Activated naive CD8-positive, alpha-beta T cell treated with anti-CD3 and anti-CD28 coated beads, Interleukin-2, amount 10 ng/mL, durations not matched to agents 7 days and 5 days (primary cell): ENCODE data around the gene PTCH2. TPM values are rescaled to one million over a fixed set of nuclear protein-coding genes. Genes with fewer than 3 reads are reported as not detected.
A peak's percentile ranks its signal among the peaks of the same experiment; 100 is the strongest.

Experiments used
- ATAC-seq: fragments of 150-1000 bp; cut with Tn5 transposase; one replicate; pipeline ENCODE4 v1.10.0; 2021; ENCODE audit warnings: low read depth, moderate library complexity
- POLR2A ChIA-PET: fragments of 350-600 bp; sonication (Branson Sonifier 250); formaldehyde crosslinking; loops from one replicate; lab custom pipeline; 2021; ENCODE audit warnings: antibody characterized with exemption; lab: Charles Lee
- DNase-seq: peaks from one replicate; pipeline ENCODE4 v3.0.0; 2021
- H3K27ac Mint-ChIP-seq: one replicate; pipeline ENCODE4 v1.8.0; 2022; ENCODE audit warnings: mild to moderate bottlenecking, mixed read lengths
- H3K27me3 Mint-ChIP-seq: one replicate; pipeline ENCODE4 v1.8.0; 2022; ENCODE audit warnings: mild to moderate bottlenecking, moderate library complexity, mixed read lengths
- H3K36me3 Mint-ChIP-seq: one replicate; pipeline ENCODE4 v1.8.0; 2021; ENCODE audit warnings: mild to moderate bottlenecking, mixed read lengths
- H3K4me1 Mint-ChIP-seq: one replicate; pipeline ENCODE4 v1.8.0; 2021; ENCODE audit warnings: mixed read lengths
- H3K4me3 Mint-ChIP-seq: one replicate; pipeline ENCODE4 v1.8.0; 2022; ENCODE audit warnings: mild to moderate bottlenecking, moderate library complexity, mixed read lengths
- H3K9me3 Mint-ChIP-seq: one replicate; pipeline ENCODE4 v1.8.0; 2021; ENCODE audit warnings: mixed read lengths
- total RNA-seq, 2 experiments: library from RNA; stranded (reverse); gene quantifications; one replicate each; pipeline ENCODE4 v1.2.3, GENCODE V29; 2021

The PTCH2 gene
- total RNA-seq, 2 experiments from 2014 or later = 1.0 to 1.6 TPM

- Mint-ChIP-seq H3K9me3 (no peaks in the 10 kb centered on the region), H3K27ac (peak overlapping the region; percentile 90), H3K36me3 (peaks cover 38% of the 10 kb centered on the region), H3K4me1 (peaks cover 24% of the 10 kb centered on the region), H3K27me3 (no peaks in the 10 kb centered on the region), H3K4me3 (peak overlapping the region; percentile 91)
- ATAC-seq (peak; percentile 26), DNase-seq (no peak)
- POLR2A ChIA-PET = interaction anchor here (0.8 to 4.9 kb wide), 26 partner anchors 10 to 910 kb away, joined by 3 to 65 read pairs (median 14); partner anchors contain the start of genes ARMH1, BEST4, BTBD19 and DYNLT4
Observed at GRCh38 chr1:44775930-44776729, 66.9 kb downstream of the PTCH2 start.

GRCh38 chr1:44775078-44775929 lies 67.7 kb downstream of the PTCH2 start, which contains the start of gene RPS8:
RPS8 (plus strand) TSS chr1:44775540; CDS start chr1:44775597, 57 bp downstream.
- ATAC-seq (peak; percentile 80), DNase-seq (peak; percentile 86)
- peaks cover 24% of the 10 kb centered on the region for H3K4me1 Mint-ChIP-seq
- H3K27me3 Mint-ChIP-seq = no peaks in the 10 kb centered on the region
- H3K9me3 Mint-ChIP-seq = no peaks in the 10 kb centered on the region
- H3K36me3 Mint-ChIP-seq = peaks cover 35% of the 10 kb centered on the region
- peak within 1 kb of the TSS; percentile 96 for H3K27ac Mint-ChIP-seq
- H3K4me3 Mint-ChIP-seq = peak within 1 kb of the TSS; percentile 91
- POLR2A ChIA-PET = interaction anchor here (1.0 to 4.9 kb wide), 27 partner anchors 9 to 911 kb away, joined by 3 to 65 read pairs (median 13); partner anchors contain the start of genes ARMH1, BEST4, BTBD19 and DYNLT4

Other genes starting within 250 kb of the PTCH2 start
- gene TMEM53, start 168.8 kb downstream of the PTCH2 start, total RNA-seq = 1 to 10 TPM; 4.2 to 4.7 TPM
- gene ARMH1, start 168.5 kb downstream of the PTCH2 start, total RNA-seq = 100 to 1,000 TPM in 1 of 2 experiments, 10 to 100 TPM in 1; 95.7 to 105 TPM
- not detected for gene RNU5D-1, start 112.1 kb downstream of the PTCH2 start, total RNA-seq
- gene KIF2C, start 103.4 kb downstream of the PTCH2 start, total RNA-seq = 10 to 100 TPM; 76.5 to 87.7 TPM
- 1,000 to 10,000 TPM; 1,522 to 1,548 TPM for gene RPS8, start 67.7 kb downstream of the PTCH2 start, total RNA-seq
- gene BEST4, start 55.1 kb downstream of the PTCH2 start, total RNA-seq = 1 to 10 TPM; 1.3 to 1.6 TPM
- 10 to 100 TPM; 68.8 to 70.7 TPM for gene PLK3, start 42.9 kb downstream of the PTCH2 start, total RNA-seq
- gene DYNLT4, start 35.9 kb downstream of the PTCH2 start, total RNA-seq = under 1 TPM; 0.43 to 0.97 TPM
- 1 to 10 TPM; 5.2 to 5.6 TPM for gene BTBD19, start 34.7 kb downstream of the PTCH2 start, total RNA-seq
- gene EIF2B3, start 143.3 kb upstream of the PTCH2 start, total RNA-seq = 10 to 100 TPM; 22.8 to 23.0 TPM
- gene HECTD3, start 168.1 kb upstream of the PTCH2 start, total RNA-seq = 10 to 100 TPM; 44.2 to 44.9 TPM
- gene UROD, start 169.0 kb upstream of the PTCH2 start, total RNA-seq = 10 to 100 TPM; 71.7 to 79.2 TPM